Frontal cortex (tissue), 4 donors: ENCODE results near the gene JAKMIP2. TPM values are rescaled to one million over a fixed set of nuclear protein-coding genes. Genes with fewer than 3 reads are reported as not detected.

Experiments
- DNase-seq, 2 donors: peaks; one replicate each; pipeline ENCODE4 v3.0.0; 2012; ENCODE audit warnings: low spot score in 2 of 2
- FAIRE-seq: peaks from 2 replicates; lab custom pipeline; 2012; peaks lifted over from hg19 to GRCh38; lab: Jason Lieb, UNC
- total RNA-seq: library from RNA; depleted of rRNA; stranded (reverse); fragments of >200 nt; gene quantifications from one replicate; pipeline ENCODE4 v1.2.3, GENCODE V29; 2014
- donor health status: control.
- donor health status: control.
- donor health status: control.

The JAKMIP2 gene
- total RNA-seq, 1 donor from 2014 or later: 56.3 TPM

DNA sequence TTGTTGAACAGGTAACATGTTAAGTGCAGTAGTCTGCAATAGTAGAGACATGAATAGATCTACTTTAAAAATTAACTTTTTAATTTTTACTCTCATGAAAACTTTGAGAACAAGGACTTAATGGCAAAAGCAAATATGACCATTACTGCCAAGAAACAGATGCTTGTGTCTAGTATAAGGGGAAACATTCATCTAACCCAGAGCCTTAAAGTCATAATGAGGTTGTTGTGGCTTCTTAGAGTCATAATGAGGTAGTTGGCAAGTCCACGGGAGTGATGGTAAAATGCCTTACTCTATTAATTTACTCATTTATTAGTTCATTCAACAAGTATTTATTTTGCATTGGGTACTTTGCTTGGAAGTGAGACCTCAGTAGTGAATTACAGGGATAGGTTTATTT is 71.5 kb downstream of the JAKMIP2 start:
- DNase-seq: no peak
- FAIRE-seq: no peak

DNA sequence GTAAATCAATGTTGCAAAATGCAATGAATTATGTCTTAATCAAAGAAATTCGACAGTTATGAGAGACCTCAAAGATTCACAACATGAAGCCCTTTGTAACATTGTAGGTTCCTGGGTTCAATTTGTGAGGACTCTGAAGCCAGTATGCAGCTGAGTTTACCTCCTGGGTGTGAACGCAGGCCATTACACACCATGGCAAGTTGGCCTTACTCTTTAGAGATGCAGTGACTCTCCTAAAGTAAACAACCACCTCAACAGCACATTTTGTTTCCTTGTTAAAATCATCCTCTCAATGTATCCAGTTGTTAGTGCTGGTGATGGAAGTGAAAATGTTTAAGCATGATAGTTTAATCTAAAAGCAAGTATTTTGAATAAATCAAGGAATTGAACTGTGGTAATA is 73.8 kb downstream of the JAKMIP2 start:
- DNase-seq (no peak), FAIRE-seq (no peak)

DNA sequence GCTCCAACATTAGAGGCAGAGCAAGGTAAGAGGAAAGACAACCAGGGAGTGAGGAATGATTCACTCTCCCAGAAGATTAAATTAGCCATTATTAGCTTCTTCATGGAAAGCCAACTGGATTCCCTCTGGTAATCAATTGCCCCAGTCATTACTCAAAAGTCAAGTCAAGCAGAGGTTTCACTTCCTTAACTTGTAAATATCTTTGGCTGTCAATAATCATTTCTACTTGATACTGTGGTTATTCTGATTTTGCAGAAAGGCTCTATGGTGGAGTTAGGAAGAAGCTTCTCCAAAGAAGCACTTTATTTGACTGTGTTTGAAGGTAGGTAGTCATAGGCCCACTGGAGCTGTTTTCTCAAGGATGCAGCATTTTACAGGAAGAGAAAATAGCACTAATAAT is 78.0 kb downstream of the JAKMIP2 start:
- DNase-seq (no peak), FAIRE-seq (no peak)

DNA sequence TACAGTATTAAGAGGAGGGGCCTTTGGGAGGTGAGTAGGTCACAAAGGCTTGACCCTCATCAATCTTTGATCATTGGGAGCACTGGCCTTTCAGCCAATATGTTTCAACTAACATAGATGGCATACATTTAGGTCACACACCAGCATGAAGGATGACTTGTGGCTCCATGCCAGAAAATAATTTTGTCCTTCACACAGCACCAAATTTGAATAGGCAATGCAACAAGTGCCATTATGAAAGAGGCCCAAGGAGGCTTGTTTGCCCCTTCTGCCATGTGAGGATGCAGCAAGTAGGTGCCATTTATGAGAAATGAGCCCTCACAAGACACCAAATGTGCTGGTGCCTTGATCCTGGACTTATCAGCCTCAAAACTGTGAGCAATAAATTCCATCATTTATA is 81.1 kb downstream of the JAKMIP2 start:
- no peak for FAIRE-seq

DNA sequence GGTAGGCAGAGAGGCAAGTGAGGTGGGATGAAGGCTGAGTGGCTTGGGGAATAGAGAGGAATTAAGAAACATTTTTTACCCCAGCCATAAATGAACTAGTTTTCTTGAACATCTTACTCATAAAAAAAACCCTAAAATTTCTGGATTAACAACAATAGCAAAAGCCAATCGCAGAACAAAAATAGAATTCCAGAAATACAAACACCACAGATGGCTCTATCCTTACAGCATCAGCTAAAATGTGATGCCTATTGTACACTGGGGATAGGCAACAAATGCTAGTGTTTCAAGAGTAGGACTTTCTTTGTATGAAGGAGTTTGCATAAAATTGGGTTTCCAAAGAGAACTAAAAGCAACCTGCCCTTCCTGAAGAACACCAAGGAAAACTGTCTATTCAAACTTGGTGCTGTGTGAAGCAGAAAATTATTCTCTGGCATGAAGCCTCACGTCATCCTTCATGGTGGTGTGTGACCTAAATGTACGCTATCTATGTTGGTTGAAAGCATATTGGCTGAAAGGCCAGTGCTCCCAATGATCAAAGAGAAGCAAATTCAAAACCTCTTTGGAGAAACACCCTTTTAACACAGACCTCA is 82.9 kb downstream of the JAKMIP2 start:
- FAIRE-seq: no peak
- DNase-seq: no peak

More for the DNA sequence above, 81.1 kb downstream of the JAKMIP2 start:
- no peak for DNase-seq

DNA sequence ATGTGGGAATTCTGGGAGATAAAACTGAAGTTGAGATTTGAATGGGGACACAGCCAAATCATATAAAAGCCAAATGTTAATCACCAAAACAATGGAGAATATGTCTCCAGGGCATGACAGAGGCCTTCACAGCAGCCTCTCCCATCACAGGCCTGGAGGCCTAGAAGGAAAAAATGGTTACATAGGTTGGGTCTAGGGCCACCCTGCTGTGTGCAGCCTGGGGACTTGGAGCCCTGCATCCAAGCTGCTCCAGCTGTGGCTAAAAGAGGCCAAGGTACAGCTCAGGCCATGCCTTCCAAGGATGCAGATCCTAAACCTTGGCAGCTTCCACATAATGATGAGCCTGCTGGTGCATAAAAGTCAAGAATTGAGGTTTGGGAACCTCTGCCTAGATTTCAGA is 85.1 kb downstream of the JAKMIP2 start:
- DNase-seq: no peak

DNA sequence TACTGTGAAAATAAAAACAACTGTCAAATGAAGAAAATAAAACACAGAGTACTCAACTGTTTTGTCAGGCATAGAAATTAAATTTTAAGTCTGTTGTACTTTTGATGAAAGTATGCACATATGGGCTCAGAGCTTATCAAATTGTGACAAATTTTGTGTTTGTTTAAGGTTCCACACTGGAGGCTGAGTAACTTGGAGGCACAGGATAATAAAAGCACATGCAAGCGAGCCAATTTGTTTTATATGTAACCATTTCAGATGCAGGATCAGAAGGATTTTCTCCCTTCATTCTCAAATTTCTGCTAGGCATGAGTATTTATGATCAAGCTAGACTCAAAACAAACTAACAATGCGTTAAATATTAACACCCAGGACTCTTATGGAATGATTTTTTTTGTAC is 87.8 kb downstream of the JAKMIP2 start:
- no peak for FAIRE-seq
- DNase-seq: no peak

More for the DNA sequence above, 85.1 kb downstream of the JAKMIP2 start:
- no peak for FAIRE-seq

DNA sequence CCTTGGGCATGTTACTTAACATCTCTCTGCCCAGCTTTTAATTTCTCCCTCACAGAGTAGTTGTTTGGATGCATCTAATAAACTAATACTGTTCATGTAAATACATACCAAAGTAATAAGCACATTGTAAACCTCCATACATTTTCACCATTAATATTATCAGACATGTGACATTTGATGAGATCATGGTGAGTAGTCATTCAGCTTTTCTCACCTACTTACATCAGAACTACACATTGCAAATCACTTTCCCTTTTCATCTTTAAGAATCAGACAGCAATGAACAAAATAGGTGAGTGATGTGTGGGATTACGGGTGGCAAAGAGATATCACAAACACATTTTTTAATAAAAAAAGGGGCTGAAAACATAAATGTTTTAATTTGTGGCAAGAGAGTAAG is 89.3 kb downstream of the JAKMIP2 start:
- FAIRE-seq: no peak
- DNase-seq: no peak

DNA sequence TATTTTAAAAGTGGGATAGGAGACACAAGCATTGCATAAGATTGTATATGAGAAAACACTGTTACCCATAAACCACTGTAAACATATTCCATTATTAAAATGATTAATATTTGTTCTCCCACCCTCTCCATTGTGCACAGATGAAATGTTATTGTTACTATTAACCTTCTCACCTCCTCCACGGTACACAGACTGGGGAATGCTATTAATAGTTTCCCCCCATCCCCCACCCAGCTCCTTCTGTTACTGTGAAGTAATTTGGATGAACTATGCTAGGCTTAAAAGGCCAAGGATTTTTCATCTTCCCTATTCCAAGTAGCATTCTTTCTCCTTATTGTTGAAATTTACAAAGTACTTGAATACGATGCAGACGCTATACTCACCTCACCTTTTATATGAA is 91.4 kb downstream of the JAKMIP2 start:
- no peak for FAIRE-seq
- DNase-seq: no peak

DNA sequence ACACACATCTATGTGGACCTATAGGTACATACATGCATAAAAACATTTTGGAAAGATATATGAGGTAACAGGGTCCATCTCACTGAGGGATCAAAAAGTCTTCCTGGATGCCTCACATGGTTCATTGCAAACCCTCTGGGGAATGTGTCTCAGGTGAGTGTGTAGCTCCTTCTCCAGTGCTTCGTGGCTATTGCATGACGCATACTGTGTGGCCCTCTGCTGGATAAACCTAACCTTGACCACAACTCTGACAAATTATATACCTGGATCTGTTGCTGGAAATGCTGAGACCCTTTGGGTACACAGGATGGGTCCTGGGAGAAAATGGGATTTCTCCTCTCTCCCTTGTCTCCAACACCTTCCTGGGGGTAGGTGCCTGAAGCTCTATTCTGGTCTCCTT is 91.9 kb downstream of the JAKMIP2 start:
- no peak for FAIRE-seq

DNA sequence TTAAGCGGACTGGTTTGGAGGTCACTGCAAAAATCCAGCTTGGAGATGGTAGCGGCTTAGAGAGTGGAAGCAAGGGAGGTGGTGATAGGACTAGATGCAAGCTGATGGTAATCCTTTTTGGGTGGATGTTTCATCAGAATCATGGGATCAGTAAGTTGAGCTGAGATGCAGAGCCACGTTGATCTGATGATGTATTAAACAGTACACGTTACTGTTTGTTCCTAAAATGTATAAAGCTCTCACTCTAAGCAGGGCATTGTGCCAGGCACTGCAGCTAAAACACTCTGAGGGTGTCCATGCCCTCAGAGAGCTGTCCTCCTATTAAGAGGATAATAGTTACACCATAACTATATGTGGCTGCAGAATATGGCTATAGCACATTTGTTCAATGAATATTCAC is 93.1 kb downstream of the JAKMIP2 start:
- DNase-seq (no peak), FAIRE-seq (no peak)

More for the DNA sequence above, 91.9 kb downstream of the JAKMIP2 start:
- no peak for DNase-seq

DNA sequence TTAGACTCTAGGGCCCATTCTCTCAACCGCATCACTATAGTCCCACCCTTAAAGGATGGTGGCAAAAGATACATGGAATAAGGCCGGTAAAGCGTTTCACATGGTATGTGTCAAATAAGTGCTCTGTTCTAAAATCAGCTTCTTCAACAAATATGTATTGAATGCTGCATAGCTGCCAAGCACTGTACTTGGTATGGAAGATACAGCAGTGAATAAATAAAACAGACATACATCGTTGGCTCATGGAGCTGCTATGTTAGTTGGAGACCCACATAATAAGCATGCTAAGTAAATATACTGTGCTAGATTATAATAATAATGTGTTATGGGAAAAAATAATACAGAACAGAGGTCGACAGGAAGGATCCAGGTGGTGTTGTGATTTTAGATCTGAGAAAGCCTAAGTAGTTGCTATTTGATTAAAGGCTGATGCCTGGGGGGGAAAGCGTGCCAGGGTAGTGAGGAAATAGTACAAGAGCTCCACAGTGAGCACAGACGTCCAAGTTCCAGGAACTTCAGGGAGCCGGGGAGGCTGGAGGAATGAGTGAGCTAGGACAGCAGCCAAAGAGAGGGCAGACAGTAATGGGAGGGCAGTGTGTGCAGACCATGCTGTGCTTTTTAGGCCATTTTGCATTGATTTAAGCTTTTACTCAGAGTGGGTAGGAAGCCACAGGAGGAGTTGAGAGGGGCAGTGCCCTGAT is 93.7 kb downstream of the JAKMIP2 start:
- peak in 1 of 2 donors; percentile 18 for DNase-seq
- FAIRE-seq: no peak

DNA sequence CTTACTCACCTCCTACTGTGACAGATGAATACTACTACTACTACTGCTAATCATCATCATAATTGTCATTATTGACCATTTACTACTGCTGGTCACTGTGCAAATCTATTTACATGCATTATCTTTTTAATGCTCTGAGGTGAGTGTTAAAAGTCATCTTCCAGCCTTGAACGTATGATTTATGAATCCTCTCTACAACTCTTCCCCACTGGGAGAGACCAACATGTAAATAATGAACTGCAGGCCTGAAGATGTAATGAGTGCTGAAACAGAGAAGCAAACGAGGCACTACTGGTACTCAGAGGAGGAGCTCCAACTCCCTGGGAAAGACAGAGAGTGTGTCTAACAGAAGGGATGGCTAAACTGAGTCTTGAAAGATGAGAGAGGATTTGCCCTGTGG is 95.4 kb downstream of the JAKMIP2 start:
- DNase-seq (no peak), FAIRE-seq (no peak)

DNA sequence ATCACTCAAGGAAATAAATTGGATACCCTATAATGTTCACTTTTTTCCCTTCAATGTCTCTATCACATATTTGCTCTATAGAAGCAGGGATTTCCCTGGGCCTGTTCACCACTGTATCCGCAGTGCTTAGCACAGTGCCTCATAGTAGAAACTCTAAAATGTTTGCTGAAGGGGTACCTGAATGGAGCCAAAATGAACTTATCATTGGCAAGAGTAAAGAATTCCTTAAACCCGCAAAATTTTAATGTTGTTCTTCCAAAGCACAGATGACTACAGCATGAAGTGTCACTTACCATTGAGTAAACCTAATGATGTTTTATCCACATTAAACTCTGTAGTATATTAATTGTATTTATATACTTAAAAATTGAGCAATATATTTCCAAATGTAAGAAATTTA is 96.1 kb downstream of the JAKMIP2 start:
- FAIRE-seq: peak; percentile 69
- DNase-seq: no peak

DNA sequence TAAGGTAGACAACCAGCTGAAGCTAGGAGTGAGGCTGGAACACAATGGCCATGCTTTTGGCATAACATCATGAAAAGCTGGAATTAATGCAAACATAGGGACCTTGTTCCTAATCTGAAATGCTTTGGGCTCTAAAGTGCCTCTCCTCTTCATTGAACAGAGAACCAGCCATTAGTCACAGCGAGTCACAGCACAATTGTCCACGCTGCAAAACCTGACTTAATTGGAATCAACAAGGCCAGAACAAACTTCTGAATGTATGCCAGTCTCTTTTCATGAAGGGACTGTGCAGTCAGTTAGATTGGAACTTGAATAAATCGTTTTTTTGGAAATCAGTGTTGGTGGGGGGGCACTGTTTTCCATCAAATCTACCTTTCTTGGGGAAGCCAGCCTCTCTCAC is 96.5 kb downstream of the JAKMIP2 start:
- no peak for FAIRE-seq
- DNase-seq: no peak

DNA sequence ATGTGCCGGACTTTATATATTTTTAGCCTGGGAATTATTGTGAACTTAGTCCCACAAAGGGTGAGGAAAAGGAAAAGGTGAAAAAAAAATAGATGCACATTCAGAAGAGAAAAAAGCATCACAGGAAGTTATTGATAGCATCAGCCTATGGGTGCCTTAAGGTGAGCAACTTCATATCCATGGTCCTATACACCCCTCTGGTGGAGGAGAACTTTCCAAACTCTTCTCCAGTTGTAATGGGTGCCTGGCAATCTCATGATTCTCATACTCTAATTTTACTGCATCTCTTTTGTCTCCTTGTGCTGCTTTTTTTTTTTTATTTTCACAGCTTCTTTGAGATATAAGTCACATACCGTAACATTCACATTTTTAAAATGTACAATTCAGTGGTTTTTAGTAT is 107.4 kb downstream of the JAKMIP2 start:
- DNase-seq (no peak), FAIRE-seq (no peak)

DNA sequence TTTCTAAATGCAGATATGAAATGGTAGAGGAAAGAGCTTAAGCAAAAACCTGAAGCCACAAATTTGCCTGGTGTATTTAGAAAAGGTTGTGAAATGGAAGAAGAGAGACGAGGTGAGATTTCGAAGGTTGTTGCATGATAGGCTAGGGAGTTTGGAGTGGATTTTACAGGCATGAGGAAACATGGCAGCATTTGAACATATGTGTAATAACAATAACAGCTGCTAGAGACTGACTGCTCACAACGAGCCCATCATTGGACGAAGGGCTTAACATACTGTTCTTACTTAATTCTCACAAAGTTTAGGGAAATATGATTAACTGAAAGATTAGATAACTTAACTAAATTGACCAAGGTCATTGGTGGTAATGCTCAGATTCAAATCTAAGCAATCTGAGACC is 108.1 kb downstream of the JAKMIP2 start:
- FAIRE-seq (no peak), DNase-seq (no peak)

DNA sequence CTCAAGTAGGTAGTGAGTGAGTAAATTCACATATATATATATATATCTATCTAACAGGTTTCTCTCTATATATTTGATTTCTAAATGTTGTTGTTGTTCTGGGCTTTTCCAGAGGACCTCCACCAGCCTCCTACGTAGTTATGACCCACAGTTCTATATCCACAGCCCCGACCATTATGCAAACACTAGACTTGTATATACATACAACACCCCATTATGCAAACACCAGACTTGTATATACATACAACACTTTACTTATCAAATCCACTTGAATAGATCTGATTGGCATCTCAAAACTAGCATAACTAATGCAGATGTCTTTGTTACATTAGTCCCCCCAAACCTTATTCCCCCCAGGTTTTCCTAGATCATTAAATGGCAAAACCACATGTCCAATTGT is 108.7 kb downstream of the JAKMIP2 start:
- no peak for FAIRE-seq
- no peak for DNase-seq

DNA sequence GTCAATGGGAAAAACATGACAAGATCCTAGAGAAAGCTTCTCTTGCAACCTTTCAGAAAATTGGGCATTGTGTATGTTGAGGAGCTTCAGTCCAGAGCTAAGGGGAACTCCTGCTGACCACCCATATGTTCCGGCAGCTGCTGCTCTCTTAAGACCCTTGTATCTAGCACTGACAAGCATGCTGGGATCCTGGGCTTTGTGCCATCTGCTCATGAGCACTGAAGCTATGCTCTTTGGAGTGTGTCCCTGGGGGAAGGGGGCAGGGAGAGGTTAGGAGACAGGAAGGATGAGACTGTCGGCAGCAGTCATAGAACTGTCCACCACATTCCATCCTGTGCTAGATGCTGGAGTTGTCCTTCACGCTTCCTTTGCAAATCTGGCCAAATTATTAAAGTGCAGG is 109.3 kb downstream of the JAKMIP2 start:
- FAIRE-seq (no peak), DNase-seq (no peak)

DNA sequence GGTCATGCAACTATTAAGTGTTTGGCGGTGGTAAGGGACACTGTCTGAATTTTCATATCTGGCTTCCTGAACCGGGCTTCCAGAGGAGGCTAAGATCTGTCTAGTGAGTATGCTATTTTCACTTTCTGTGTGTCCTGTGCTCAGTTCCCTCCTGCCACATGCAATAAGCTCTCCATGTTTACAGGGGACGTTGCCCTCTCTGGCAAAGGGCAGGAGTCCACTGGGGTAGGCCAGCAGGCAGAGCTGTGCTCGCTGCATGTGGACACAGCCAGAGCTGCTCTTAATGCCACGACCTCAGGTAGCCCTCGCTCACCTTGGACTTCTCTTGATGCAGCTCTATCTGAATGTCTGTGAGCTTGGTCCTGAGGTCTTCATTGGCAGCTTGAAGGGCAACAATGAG is 111.2 kb downstream of the JAKMIP2 start:
- no peak for FAIRE-seq
- DNase-seq: no peak

DNA sequence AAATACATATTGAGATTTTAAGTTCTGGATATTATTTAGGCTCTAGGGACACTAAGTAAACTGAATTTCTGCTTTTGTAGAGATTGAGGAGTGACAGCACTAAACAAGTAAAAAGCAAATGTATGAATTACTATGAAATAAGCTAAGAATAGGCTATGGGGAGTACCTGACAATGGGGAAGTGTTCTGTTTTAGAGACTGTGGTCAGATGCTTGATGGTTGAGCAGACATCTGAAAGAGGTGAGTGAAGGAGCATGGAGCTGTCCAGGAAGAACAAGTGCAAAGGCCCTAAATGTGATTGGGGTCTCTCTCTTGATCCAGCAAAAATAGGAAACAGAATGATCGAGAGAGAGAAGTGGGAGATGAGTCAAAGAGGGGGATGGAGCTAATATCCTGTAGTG is 111.7 kb downstream of the JAKMIP2 start:
- DNase-seq: no peak
- no peak for FAIRE-seq
